GM12874 (cell line): ENCODE measurements around the gene OBI1.

Experiments used
- CTCF ChIP-seq: IDR thresholded peaks from 2 replicates; pipeline ENCODE4 v1.5.1; 2011; ENCODE audit warnings: low read depth, mild to moderate bottlenecking, control low read depth, low read length, moderate library complexity; ENCODE audit not compliant: insufficient read depth

Gene OBI1

DNA sequence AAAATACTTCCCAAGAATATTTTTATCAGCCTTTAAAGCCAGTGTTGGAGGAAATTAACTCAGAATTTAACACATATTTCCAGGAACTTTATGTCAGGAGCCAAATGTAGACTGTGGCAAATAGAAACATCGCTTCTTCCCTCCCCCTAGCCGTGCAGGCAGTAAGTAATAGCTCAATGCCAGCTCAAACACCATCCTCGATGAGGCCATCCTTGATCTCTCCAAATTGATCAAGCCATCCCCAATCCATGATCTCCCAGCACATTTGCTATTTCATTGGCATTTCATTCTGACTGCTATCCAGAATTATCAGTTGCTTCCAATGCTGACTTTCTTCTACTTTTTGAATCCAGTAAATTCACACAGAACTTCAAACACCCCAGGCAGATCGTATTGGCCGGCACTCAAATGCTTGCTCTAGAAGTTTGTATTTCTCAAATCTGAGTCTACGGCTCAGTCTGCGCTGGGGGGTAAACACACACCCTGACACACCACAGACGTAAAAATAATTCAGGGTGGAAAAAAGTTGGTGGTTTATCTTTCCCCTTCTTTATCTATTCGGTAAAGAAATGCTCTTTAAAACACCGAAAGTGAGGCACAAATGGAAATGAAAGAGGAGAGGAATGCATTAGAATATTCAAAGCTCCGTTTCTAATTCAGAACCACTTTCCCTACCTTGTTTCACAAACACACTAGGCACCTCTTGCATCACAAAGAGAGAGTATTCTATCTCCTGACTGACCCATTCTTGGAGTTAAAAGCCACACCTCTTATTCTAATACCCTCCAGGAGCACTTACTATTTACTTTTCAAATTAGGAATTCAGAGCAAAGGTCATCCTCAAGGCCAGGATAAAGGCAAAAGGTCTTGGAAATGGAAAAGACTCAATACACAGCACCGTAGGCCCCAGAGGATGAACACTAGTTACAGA lies 991 bp downstream of the OBI1 start:
- no peak for TF ChIP-seq CTCF

GRCh38 chr13:78655906-78656305 lies 3.0 kb downstream of the OBI1 start:
- no peak for TF ChIP-seq CTCF

GRCh38 chr13:78655007-78655406 lies 3.9 kb downstream of the OBI1 start:
- TF ChIP-seq CTCF: no peak

DNA sequence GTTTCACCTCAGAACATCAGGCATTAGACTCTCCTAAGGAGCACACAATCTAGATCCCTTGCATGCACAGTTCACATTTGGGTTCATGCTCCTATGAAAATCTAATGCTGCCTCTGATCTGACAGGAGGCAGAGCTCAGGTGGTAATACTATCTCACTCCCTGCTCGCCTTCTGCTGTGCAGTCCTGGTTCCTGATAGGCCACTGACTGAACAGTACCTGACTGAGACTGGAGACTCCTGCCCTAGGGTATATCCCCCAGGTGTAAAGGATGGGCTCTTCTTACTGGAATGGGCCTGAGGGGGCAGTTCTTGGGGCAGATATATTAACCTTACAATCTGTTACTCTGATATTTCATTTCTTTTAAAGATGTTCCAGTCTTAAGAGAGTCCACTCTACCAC lies 6.3 kb downstream of the OBI1 start:
- TF ChIP-seq CTCF: no peak

DNA sequence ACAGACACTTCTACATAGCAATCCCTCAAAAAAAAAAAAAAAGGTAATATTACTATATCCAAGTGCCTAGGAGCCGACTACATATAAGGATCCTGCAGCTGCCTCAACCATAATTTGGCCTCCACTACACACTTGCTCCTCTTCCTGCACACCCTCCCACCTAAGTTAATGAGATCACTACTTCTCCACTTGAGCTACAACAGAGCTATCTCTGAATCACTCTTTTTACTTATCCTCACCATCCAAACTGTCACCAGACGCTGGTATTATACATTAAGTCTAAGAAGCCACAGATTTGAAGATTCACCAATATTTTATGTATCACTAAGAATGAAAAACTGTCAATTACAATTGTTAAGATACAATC lies 8.3 kb downstream of the OBI1 start:
- no peak for TF ChIP-seq CTCF

DNA sequence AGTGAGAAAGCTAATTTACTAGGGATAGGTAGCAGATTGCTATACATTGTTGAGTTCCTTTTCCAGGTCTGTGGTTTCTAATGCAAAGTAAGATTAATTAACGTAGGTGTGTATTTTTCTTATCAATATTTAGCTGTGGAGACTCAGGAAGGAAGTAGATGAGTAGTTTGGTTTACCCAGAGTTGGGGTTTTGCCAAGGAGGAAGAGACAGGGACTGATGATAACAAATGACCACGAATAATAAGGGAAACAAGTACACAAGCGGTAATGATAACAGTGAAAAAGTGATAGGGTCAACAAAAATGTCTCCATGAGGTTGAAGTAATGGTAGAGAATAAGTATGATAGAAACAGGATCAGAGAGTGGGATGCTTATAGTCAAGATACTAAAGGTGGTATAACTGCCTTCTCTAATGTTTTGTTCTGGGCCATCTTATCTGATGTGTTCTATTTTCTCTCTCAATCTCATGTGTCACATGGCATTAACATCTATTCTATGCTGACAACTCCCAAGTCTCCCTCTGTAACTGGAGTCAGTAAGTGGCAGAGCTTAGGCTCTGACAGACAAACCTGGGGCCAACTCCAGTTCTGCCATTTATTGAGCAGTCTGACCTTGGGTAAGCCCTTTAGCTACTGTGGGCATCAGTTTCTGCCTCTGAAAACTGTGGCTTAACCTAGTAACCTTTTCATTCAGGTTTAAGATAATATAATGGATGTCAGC lies 8.8 kb downstream of the OBI1 start:
- TF ChIP-seq CTCF: no peak

GRCh38 chr13:78638216-78638615 lies 20.7 kb downstream of the OBI1 start:
- no peak for TF ChIP-seq CTCF
